CD14-positive monocyte (primary cell): ENCODE measurements around the gene CDH16. TPM values are rescaled to one million over a fixed set of nuclear protein-coding genes. Genes with fewer than 3 reads are reported as not detected.

ENCODE experiments used
- DNase-seq, 3 donors: peaks; one replicate each; pipeline ENCODE4 v3.0.0-alpha.2; 2011 to 2022
- H2AFZ ChIP-seq: 2 replicates; pipeline ENCODE4 v1.6.0; 2012; ENCODE audit warnings: mild to moderate bottlenecking, low read depth, low read length, inconsistent platforms; ENCODE audit not compliant: insufficient read depth, poor library complexity, severe bottlenecking
- H3K27ac ChIP-seq, 2 donors: 1 replicate in 1 of 2; 2 replicates in 1 of 2; pipeline ENCODE4 v1.5.1; 2012 to 2013; ENCODE audit warnings: low read length in 2 of 2, control low read depth in 1 of 2, inconsistent platforms in 1 of 2, low read depth in 1 of 2, mild to moderate bottlenecking in 1 of 2
- H3K27me3 ChIP-seq, 2 donors: one replicate each; pipeline versions ENCODE4 v1.6.0 to v1.6.1; 2011 to 2013; ENCODE audit warnings: low read length in 2 of 2; ENCODE audit not compliant: control insufficient read depth in 2 of 2, insufficient read depth in 2 of 2
- H3K36me3 ChIP-seq, 2 donors: replicated peaks in 1 of 2; 1 replicate in 1 of 2; 2 replicates in 1 of 2; pipeline versions ENCODE4 v1.5.1 to v1.6.1; 2012 to 2013; ENCODE audit warnings: low read length in 2 of 2, control low read depth in 1 of 2, inconsistent platforms in 1 of 2, mild to moderate bottlenecking in 1 of 2; ENCODE audit not compliant: insufficient read depth in 2 of 2, control insufficient read depth in 1 of 2
- H3K4me1 ChIP-seq, 2 donors: 1 replicate in 1 of 2; 2 replicates in 1 of 2; pipeline versions ENCODE4 v1.5.1 to v1.6.1; 2012 to 2013; ENCODE audit warnings: low read length in 2 of 2, control low read depth in 1 of 2, inconsistent platforms in 1 of 2, mild to moderate bottlenecking in 1 of 2, moderate library complexity in 1 of 2; ENCODE audit not compliant: insufficient read depth in 2 of 2, control insufficient read depth in 1 of 2
- H3K4me2 ChIP-seq: replicated peaks from 2 replicates; pipeline ENCODE3; 2012; ENCODE audit warnings: low read length, moderate library complexity, mild to moderate bottlenecking; ENCODE audit not compliant: poor library complexity, severe bottlenecking; ENCODE audit errors: extremely low read depth
- H3K4me3 ChIP-seq, 3 experiments: fragments of 200-600 bp in 1 of 3; sonication (generic) in 1 of 3; replicated peaks in 1 of 3; 1 replicate in 2 of 3; 2 replicates in 1 of 3; pipeline ENCODE4 v1.5.1; 2011 to 2013; ENCODE audit warnings: low read length in 3 of 3, mild to moderate bottlenecking in 3 of 3, control low read depth in 2 of 3, low read depth in 2 of 3, inconsistent platforms in 1 of 3, moderate library complexity in 1 of 3
- H3K79me2 ChIP-seq: 2 replicates; pipeline ENCODE4 v1.6.0; 2012; ENCODE audit warnings: mild to moderate bottlenecking, control low read depth, inconsistent platforms, low read length, moderate library complexity; ENCODE audit not compliant: insufficient read depth
- H3K9ac ChIP-seq: 2 replicates; pipeline ENCODE4 v1.6.0; 2017; ENCODE audit warnings: low read length, mild to moderate bottlenecking; ENCODE audit not compliant: insufficient read depth, poor library complexity, severe bottlenecking
- H3K9me3 ChIP-seq, 2 donors: replicated peaks in 1 of 2; 1 replicate in 1 of 2; 2 replicates in 1 of 2; pipeline versions ENCODE4 v1.5.1 to v1.6.1; 2012 to 2013; ENCODE audit warnings: low read length in 2 of 2, control low read depth in 1 of 2; ENCODE audit not compliant: control insufficient read depth in 1 of 2, insufficient read depth in 1 of 2
- H4K20me1 ChIP-seq: 2 replicates; pipeline ENCODE4 v1.6.0; 2012; ENCODE audit warnings: mild to moderate bottlenecking, low read length, control low read depth, moderate library complexity; ENCODE audit not compliant: insufficient read depth
- H3K27ac Mint-ChIP-seq, 7 donors: one replicate each; pipeline ENCODE4 v1.8.0; 2020; ENCODE audit warnings: mild to moderate bottlenecking in 7 of 7, mixed read lengths in 7 of 7, moderate library complexity in 6 of 7, inconsistent platforms in 2 of 7
- H3K27me3 Mint-ChIP-seq, 3 donors: one replicate each; pipeline ENCODE4 v1.8.0; 2021 to 2022; ENCODE audit warnings: low read depth in 3 of 3, mild to moderate bottlenecking in 3 of 3, mixed read lengths in 3 of 3, moderate library complexity in 3 of 3, inconsistent platforms in 1 of 3
- H3K36me3 Mint-ChIP-seq, 2 donors: one replicate each; pipeline ENCODE4 v1.8.0; 2020; ENCODE audit warnings: mixed read lengths in 2 of 2, inconsistent platforms in 1 of 2, mild to moderate bottlenecking in 1 of 2
- H3K4me1 Mint-ChIP-seq: one replicate; pipeline ENCODE4 v1.8.0; 2020; ENCODE audit warnings: mild to moderate bottlenecking, mixed read lengths
- H3K4me3 Mint-ChIP-seq, 2 donors: one replicate each; pipeline ENCODE4 v1.8.0; 2020; ENCODE audit warnings: mild to moderate bottlenecking in 2 of 2, mixed read lengths in 2 of 2, moderate library complexity in 1 of 2
- H3K9me3 Mint-ChIP-seq, 7 donors: one replicate each; pipeline ENCODE4 v1.8.0; 2020 to 2022; ENCODE audit warnings: mixed read lengths in 7 of 7, mild to moderate bottlenecking in 6 of 7, moderate library complexity in 6 of 7, inconsistent platforms in 2 of 7
- CTCF ChIP-seq: fragments of 200-600 bp; IDR thresholded peaks from one replicate; pipeline ENCODE4 v1.8.0; 2022; ENCODE audit warnings: antibody characterized with exemption, mild to moderate bottlenecking
- WGBS: methylation state at CpG from one replicate; pipeline ENCODE4 v1.1.5; 2013; ENCODE audit warnings: missing lambda C conversion rate; ENCODE audit not compliant: insufficient coverage; 5-methylcytosine and 5-hydroxymethylcytosine counted together
- intact Hi-C, 2 donors: fragments of 100-400 bp; cut with micrococcal nuclease; formaldehyde crosslinking; loops; one replicate each; pipeline versions ENCODE4 v1.15.0 to v1.15.1; 2023
- polyA plus RNA-seq, 3 donors: library from polyadenylated mRNA; depleted of rRNA in 1 of 3; unstranded in 2 of 3; stranded (reverse) in 1 of 3; fragments of 300-500 nt in 2 of 3; fragments of >200 nt in 1 of 3; fragmentation: Illumina TruSeq in 2 of 3; gene quantifications; 1 replicate in 2 of 3; 2 replicates in 1 of 3; pipeline ENCODE4 v1.2.3, GENCODE V29; 2012 to 2021

Gene CDH16
- polyA plus RNA-seq, 3 donors, result not detected

- Histone ChIP-seq H3K4me3 (peak overlapping the region; percentile 38 to 77 (median 38)), H2AFZ (peak overlapping the region; percentile 73), H3K27me3 (peaks cover 27 to 50% of the 10 kb centered on the region in 2 donors), H3K9me3 (peaks cover 0 to 10% of the 10 kb centered on the region in 2 donors), H3K36me3 (peaks cover 7 to 9% of the 10 kb centered on the region in 2 donors), H3K79me2 (no peaks in the 10 kb centered on the region), H3K4me2 (peak overlapping the region; percentile 77), H3K4me1 (peaks cover 17 to 18% of the 10 kb centered on the region in 2 donors), H4K20me1 (peaks cover 9% of the 10 kb centered on the region), H3K9ac (peak overlapping the region; percentile 46), H3K27ac (no peak overlapping the region)
- Mint-ChIP-seq H3K9me3 (peaks cover 0 to 16% (median 9%) of the 10 kb centered on the region in 7 donors), H3K36me3 (peaks cover 11 to 12% of the 10 kb centered on the region in 2 donors), H3K27ac (peak overlapping the region in 3 of 7 donors; percentile 37 to 81 (median 66)), H3K4me1 (peaks cover 22% of the 10 kb centered on the region), H3K27me3 (peaks cover 52 to 56% (median 53%) of the 10 kb centered on the region in 3 donors), H3K4me3 (peak overlapping the region; percentile 86 to 98)
- no peak for TF ChIP-seq CTCF
- peak in 1 of 3 donors; percentile 19 for DNase-seq
- intact Hi-C loops, result no loop called here
- 2% methylated on average over 41 of the region's 44 CpGs for WGBS
Measured at GRCh38 chr16:66948134-66948836, 29.6 kb upstream of the CDH16 start.

GRCh38 chr16:66947302-66948065, 28.8 kb upstream of the CDH16 start:
- H3K9me3 Mint-ChIP-seq, result peaks cover 0 to 16% (median 9%) of the 10 kb centered on the region in 7 donors
- Histone ChIP-seq H3K27me3 (peaks cover 27 to 46% of the 10 kb centered on the region in 2 donors), H3K27ac (no peak overlapping the region), H3K4me1 (peaks cover 17 to 18% of the 10 kb centered on the region in 2 donors), H3K36me3 (peaks cover 15 to 17% of the 10 kb centered on the region in 2 donors), H3K9ac (peak overlapping the region; percentile 46), H3K4me2 (peak overlapping the region; percentile 77), H3K79me2 (no peaks in the 10 kb centered on the region), H2AFZ (peak overlapping the region; percentile 73), H3K9me3 (peaks cover 0 to 10% of the 10 kb centered on the region in 2 donors), H4K20me1 (peaks cover 12% of the 10 kb centered on the region), H3K4me3 (peak overlapping the region; percentile 38 to 77 (median 38))
- H3K27ac Mint-ChIP-seq, result peak overlapping the region in 2 of 7 donors; percentile 37 to 73
- DNase-seq, result peak; percentile 74 to 85 (median 76)
- peak overlapping the region; percentile 86 to 98 for H3K4me3 Mint-ChIP-seq
- peak; percentile 90 for TF ChIP-seq CTCF
- intact Hi-C loops, result no loop called here
- H3K36me3 Mint-ChIP-seq, result peaks cover 19 to 20% of the 10 kb centered on the region in 2 donors
- H3K27me3 Mint-ChIP-seq, result peaks cover 47 to 52% (median 48%) of the 10 kb centered on the region in 3 donors
- peaks cover 22% of the 10 kb centered on the region for H3K4me1 Mint-ChIP-seq
- 0% methylated on average over 6 of the region's 23 CpGs for WGBS
